Measurements from ENCODE around the gene PGD. TPM values are rescaled to one million over a fixed set of nuclear protein-coding genes. Genes with fewer than 3 reads are reported as not detected.

Gene PGD
- total and polyA plus RNA-seq, 2 of the 13 experiments (the other 11 are each of a cell fraction or from before 2014, with no cell fraction given), result 64.8 to 210 TPM

DNA sequence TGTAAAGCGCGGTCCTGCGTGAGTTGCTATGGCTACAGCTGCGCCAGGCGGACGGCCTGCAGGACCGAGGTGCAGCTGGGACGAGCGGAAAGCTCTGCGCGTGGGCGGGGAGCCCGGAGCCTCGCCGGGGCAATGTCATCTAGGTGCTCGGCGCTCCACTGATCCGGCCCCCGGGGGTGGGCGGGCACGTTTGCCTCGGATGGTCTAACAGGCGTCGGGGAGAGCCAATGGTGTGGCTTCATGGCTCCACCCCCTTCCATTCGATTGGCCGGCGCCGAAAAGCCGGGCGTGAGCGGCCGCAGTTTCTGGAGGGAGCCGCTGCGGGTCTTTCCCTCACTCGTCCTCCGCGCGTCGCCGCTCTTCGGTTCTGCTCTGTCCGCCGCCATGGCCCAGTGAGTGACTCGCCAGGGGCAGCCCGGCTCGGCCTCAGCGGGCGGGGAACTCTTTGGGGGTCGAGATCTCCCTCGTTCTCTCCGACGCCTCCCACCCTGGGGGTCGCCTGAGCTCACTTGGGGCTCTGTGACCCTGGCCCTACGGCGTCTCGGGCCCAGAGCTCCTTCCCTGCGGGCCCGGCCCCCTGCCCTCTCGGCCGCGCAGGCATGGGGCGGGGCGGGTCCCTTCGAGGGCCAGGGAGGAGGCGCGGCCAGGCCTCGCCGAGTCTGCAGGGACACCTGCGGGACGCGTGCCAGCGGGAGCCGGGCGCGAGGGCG lies at the start of gene PGD (continued):
- TF ChIP-seq, protein P1, sequence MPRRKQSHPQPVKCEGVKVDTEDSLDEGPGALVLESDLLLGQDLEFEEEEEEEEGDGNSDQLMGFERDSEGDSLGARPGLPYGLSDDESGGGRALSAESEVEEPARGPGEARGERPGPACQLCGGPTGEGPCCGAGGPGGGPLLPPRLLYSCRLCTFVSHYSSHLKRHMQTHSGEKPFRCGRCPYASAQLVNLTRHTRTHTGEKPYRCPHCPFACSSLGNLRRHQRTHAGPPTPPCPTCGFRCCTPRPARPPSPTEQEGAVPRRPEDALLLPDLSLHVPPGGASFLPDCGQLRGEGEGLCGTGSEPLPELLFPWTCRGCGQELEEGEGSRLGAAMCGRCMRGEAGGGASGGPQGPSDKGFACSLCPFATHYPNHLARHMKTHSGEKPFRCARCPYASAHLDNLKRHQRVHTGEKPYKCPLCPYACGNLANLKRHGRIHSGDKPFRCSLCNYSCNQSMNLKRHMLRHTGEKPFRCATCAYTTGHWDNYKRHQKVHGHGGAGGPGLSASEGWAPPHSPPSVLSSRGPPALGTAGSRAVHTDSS (CRISPR knock-in tag; conservative IDR thresholded peaks at IDR 0.05), result no peak
- TF ChIP-seq SMYD3 (CRISPR knock-in tag; IDR thresholded peaks at IDR 0.05), result 0 out of 2 replicates have a peak, but pooled peaks have one; percentile 13
- no peak for TF ChIP-seq ZNF550 (CRISPR knock-in tag; IDR thresholded peaks at IDR 0.05; ENCODE audit: borderline replicate concordance)
- TF ChIP-seq SIX4 (CRISPR knock-in tag; IDR thresholded peaks at IDR 0.05), result peak; percentile 11; the same call in 1 of the 2 replicates
- TF ChIP-seq SMC3 (IDR thresholded peaks at IDR 0.05; ENCODE audit: low read length), result no peak
- peak; percentile 54; the same call in 1 of the 2 replicates for TF ChIP-seq KDM5A (IDR thresholded peaks at IDR 0.05; ENCODE audit: borderline replicate concordance, low read length)
- peak; percentile 72; the same call in 1 of the 2 replicates for TF ChIP-seq ZNF615 (CRISPR knock-in tag; IDR thresholded peaks at IDR 0.05; ENCODE audit: borderline replicate concordance)
- TF ChIP-seq ZNF296 (CRISPR knock-in tag; conservative IDR thresholded peaks at IDR 0.05), result peak; percentile 78; the same call in 1 of the 2 replicates
- TF ChIP-seq RARG (CRISPR knock-in tag; IDR thresholded peaks at IDR 0.05; ENCODE audit: low read depth), result 0 out of 2 replicates have a peak, but pooled peaks have one; percentile 39
- peak; percentile 80 for TF ChIP-seq YY1 (IDR thresholded peaks at IDR 0.05; ENCODE audit: insufficient read depth, insufficient replicate concordance, low read depth, low read length)
- TF ChIP-seq, protein P2, sequence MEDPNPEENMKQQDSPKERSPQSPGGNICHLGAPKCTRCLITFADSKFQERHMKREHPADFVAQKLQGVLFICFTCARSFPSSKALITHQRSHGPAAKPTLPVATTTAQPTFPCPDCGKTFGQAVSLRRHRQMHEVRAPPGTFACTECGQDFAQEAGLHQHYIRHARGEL (CRISPR knock-in tag; IDR thresholded peaks at IDR 0.05), result no peak
- TF ChIP-seq, protein P3, sequence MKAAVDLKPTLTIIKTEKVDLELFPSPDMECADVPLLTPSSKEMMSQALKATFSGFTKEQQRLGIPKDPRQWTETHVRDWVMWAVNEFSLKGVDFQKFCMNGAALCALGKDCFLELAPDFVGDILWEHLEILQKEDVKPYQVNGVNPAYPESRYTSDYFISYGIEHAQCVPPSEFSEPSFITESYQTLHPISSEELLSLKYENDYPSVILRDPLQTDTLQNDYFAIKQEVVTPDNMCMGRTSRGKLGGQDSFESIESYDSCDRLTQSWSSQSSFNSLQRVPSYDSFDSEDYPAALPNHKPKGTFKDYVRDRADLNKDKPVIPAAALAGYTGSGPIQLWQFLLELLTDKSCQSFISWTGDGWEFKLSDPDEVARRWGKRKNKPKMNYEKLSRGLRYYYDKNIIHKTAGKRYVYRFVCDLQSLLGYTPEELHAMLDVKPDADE (CRISPR knock-in tag; IDR thresholded peaks at IDR 0.05), result no peak
- no peak for TF ChIP-seq NFE2L1 (CRISPR knock-in tag; IDR thresholded peaks at IDR 0.05; ENCODE audit: borderline replicate concordance)
- TF ChIP-seq ZMYM4 (CRISPR knock-in tag; IDR thresholded peaks at IDR 0.05), result peak; percentile 57; the same call in 1 of the 2 replicates
- peak; percentile 53 for TF ChIP-seq ZNF782 (CRISPR knock-in tag; IDR thresholded peaks at IDR 0.05; ENCODE audit: borderline replicate concordance)
- TF ChIP-seq ASH2L (IDR thresholded peaks at IDR 0.05; ENCODE audit: insufficient read length, low read depth, low read length), result peak; percentile 79
- TF ChIP-seq ZNF891 (CRISPR knock-in tag; IDR thresholded peaks at IDR 0.05), result peak; percentile 59; the same call in 1 of the 2 replicates
- peak; percentile 88 for TF ChIP-seq MEIS2 (CRISPR knock-in tag; IDR thresholded peaks at IDR 0.05)
- TF ChIP-seq NCOA2 (CRISPR knock-in tag; IDR thresholded peaks at IDR 0.05), result peak; percentile 42; the same call in 1 of the 2 replicates
- peak; percentile 87 for TF ChIP-seq ZFP90 (CRISPR knock-in tag; IDR thresholded peaks at IDR 0.05; ENCODE audit: borderline replicate concordance)
- peak; percentile 75 for TF ChIP-seq KDM3A (CRISPR knock-in tag; IDR thresholded peaks at IDR 0.05; ENCODE audit: low read depth)
- TF ChIP-seq, protein P4, sequence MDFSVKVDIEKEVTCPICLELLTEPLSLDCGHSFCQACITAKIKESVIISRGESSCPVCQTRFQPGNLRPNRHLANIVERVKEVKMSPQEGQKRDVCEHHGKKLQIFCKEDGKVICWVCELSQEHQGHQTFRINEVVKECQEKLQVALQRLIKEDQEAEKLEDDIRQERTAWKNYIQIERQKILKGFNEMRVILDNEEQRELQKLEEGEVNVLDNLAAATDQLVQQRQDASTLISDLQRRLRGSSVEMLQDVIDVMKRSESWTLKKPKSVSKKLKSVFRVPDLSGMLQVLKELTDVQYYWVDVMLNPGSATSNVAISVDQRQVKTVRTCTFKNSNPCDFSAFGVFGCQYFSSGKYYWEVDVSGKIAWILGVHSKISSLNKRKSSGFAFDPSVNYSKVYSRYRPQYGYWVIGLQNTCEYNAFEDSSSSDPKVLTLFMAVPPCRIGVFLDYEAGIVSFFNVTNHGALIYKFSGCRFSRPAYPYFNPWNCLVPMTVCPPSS (IDR thresholded peaks at IDR 0.05), result no peak
- peak; percentile 74 for TF ChIP-seq ZNF556 (CRISPR knock-in tag; IDR thresholded peaks at IDR 0.05; ENCODE audit: borderline replicate concordance)
- TF ChIP-seq ZNF530 (CRISPR knock-in tag; IDR thresholded peaks at IDR 0.05; ENCODE audit: low read depth), result no peak
- peak; percentile 16; the same call in 1 of the 2 replicates for TF ChIP-seq RXRB (CRISPR knock-in tag; IDR thresholded peaks at IDR 0.05; ENCODE audit: borderline replicate concordance)
- TF ChIP-seq ZFAT (CRISPR knock-in tag; conservative IDR thresholded peaks at IDR 0.05), result 0 out of 2 replicates have a peak, but pooled peaks have one; percentile 81
